ENCODE measurements around the gene KMT2E.

GRCh38 chr7:105132835-105133234, 118.8 kb downstream of the KMT2E start:
- no peak for TF ChIP-seq CTCF (IDR thresholded peaks at IDR 0.05)
- no peak for TF ChIP-seq POLR2A (IDR thresholded peaks at IDR 0.05)
- TF ChIP-seq EP300 (IDR thresholded peaks at IDR 0.05) = no peak
